ENCODE data around the gene ARID1B.

Gene ARID1B

DNA sequence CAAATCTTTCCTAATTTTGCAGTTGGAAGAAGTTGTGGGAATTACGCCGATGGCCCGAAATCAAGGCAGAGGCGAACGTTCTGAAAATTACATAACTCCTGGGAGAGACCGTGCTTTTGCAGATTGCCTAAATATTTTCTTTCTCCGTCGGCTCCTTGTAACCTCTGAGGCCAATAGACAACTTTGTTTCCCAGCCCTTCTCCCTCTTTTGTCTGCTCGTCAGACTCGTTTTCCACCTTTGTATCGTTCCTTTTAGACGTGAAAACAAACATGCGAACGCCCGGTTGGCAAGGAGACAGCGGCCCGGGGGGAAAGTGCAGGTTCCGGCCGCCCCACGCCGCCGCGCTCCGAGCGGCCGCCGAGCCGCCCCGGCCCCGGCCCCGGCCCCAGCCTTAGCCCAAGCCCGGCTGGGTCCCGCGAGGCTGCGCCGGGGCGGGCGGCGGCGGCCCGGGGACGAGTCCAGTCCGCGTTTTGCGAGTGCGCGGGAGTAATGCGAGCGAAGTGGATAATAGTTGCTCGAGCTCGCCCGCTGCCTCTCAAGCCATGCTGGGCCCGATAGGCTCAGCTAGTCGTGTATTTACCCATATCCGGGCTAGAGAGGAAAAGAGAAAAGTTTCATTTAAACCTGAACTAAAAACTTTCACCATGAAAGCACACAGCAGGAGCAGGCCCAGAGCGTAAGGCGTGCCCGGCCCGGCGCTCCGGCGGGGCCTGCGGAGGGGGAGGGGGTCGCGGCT lies at the start of gene ARID1B:
Gene ARID1B, plus strand, starts transcription at position 539 of the 737 bp plus-strand sequence. CDS start 303 bp downstream, outside the sequence.
- Histone ChIP-seq H3K36me3 (ENCODE audit: control insufficient read depth, insufficient read depth, low read length, severe bottlenecking) (no peaks in the 10 kb centered on the region), H3K9ac (ENCODE audit: low read length) (peak within 1 kb of the TSS; percentile 97), H3K4me1 (ENCODE audit: control insufficient read depth, insufficient read depth, low read length) (peaks cover 37% of the 10 kb centered on the region), H3K4me3 (ENCODE audit: low read length) (peak within 1 kb of the TSS; percentile 88), H3K9me3 (ENCODE audit: control insufficient read depth, low read length) (no peaks in the 10 kb centered on the region), H3K27me3 (replicated peaks; ENCODE audit: control insufficient read depth, insufficient read depth, low read length) (no peaks in the 10 kb centered on the region)
- peak; percentile 93 for DNase-seq (ENCODE audit: low read depth)

DNA sequence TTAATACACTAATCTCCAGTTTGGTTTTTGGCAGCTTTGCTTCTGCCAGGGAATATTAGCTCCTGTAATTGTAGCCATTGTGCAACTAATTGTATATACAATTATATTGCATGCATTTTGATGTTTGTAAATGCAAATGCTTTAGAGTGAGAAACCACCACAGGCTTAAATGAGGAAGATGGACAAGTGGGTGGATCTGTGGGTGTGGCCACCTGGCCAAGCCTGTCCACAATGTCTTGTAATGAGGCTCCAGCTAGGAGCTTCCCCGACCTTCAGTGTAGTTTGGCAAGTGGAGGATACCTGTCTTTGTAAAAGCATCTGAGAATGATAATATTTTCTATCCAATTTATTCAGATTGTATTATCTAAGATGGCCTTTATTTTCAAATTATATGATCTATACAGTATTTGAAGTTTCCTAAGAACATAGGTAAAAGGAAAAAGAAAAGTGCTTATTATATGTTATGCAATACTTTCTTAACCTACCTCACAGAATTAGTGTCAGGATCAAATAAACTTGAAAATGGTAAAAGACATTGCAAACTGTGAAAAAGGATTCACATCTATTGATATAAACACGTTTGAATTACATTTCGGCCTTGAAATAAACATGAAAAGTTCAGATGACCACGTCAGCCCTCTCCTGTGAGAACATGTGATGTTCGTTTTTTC lies 49.3 kb upstream of the ARID1B start:
- Histone ChIP-seq H3K27me3 (replicated peaks; ENCODE audit: control insufficient read depth, insufficient read depth, low read length) (no peaks in the 10 kb centered on the region), H3K9ac (ENCODE audit: low read length) (no peak overlapping the region), H3K4me3 (ENCODE audit: low read length) (no peak overlapping the region), H3K9me3 (ENCODE audit: control insufficient read depth, low read length) (no peaks in the 10 kb centered on the region), H3K4me1 (ENCODE audit: control insufficient read depth, insufficient read depth, low read length) (peaks cover 3% of the 10 kb centered on the region), H3K36me3 (ENCODE audit: control insufficient read depth, insufficient read depth, low read length, severe bottlenecking) (no peaks in the 10 kb centered on the region)
- DNase-seq (ENCODE audit: low read depth), result no peak

DNA sequence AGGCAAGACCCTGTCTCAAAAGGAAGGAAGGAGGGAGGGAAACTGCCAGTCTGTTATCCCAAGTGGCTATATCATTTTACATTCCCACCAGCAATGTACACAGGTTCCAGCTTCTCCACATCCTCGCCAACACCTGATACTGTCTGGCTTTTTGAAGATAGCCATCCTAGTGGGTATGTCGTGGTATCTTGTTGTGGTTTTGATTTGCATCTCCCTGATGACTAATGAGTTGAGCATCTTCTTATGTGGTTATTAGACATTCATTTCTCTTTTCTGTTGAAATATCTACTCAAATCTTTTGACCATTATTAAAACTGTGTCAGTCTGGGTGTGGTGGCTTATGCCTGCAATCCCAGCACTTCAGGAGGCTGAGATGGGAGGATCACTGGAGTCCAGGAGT lies 47.9 kb upstream of the ARID1B start:
- no peaks in the 10 kb centered on the region for H3K27me3 ChIP-seq (replicated peaks; ENCODE audit: control insufficient read depth, insufficient read depth, low read length)
- DNase-seq (ENCODE audit: low read depth), result peak; percentile 12
- H3K9me3 ChIP-seq (ENCODE audit: control insufficient read depth, low read length), result no peaks in the 10 kb centered on the region
- H3K4me3 ChIP-seq (ENCODE audit: low read length), result no peak overlapping the region
- peaks cover 3% of the 10 kb centered on the region for H3K4me1 ChIP-seq (ENCODE audit: control insufficient read depth, insufficient read depth, low read length)
- no peak overlapping the region for H3K9ac ChIP-seq (ENCODE audit: low read length)
- no peaks in the 10 kb centered on the region for H3K36me3 ChIP-seq (ENCODE audit: control insufficient read depth, insufficient read depth, low read length, severe bottlenecking)

DNA sequence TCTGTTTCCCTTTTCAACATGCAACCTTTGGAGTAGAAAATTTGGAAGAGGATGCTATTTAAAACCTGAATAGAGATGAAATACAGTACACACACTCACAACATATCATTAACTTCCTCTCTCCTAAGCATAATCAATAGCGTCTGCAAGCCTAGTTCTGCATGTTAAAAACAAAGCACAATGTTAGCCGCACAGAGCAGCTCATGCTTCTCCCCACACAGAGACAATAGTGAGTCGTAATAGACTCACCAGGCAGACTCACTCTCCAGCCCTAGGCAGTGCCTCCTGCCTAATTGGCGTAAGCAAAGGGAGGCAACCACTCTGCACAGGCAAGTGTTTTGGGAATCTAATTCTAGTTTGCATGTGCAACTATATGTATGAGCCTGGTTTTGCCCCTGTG lies 45.8 kb upstream of the ARID1B start:
- no peak overlapping the region for H3K4me3 ChIP-seq (ENCODE audit: low read length)
- H3K9me3 ChIP-seq (ENCODE audit: control insufficient read depth, low read length), result no peaks in the 10 kb centered on the region
- no peaks in the 10 kb centered on the region for H3K27me3 ChIP-seq (replicated peaks; ENCODE audit: control insufficient read depth, insufficient read depth, low read length)
- peaks cover 3% of the 10 kb centered on the region for H3K4me1 ChIP-seq (ENCODE audit: control insufficient read depth, insufficient read depth, low read length)
- no peak overlapping the region for H3K9ac ChIP-seq (ENCODE audit: low read length)
- peak; percentile 42 for DNase-seq (ENCODE audit: low read depth)
- no peaks in the 10 kb centered on the region for H3K36me3 ChIP-seq (ENCODE audit: control insufficient read depth, insufficient read depth, low read length, severe bottlenecking)

DNA sequence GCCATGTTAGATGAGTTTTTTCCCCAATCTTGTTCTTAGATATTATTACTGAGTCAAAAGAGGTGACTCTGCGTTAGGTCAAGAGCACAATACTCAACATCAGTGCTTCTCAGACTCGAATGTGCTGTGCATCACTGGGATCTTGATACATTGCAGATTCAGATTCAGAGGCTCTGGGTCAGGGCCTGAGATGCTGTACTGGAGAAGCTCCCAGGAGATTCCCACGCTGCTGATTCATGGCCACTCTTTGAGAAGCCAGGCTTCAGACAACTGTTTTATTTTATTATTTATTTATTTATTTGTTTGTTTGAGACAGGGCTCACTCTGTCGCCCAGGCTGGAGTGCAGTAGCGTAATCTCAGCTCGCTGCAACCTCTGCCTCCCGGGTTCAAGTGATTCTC lies 41.4 kb upstream of the ARID1B start:
- peaks cover 3% of the 10 kb centered on the region for H3K4me1 ChIP-seq (ENCODE audit: control insufficient read depth, insufficient read depth, low read length)
- peaks cover 11% of the 10 kb centered on the region for H3K9me3 ChIP-seq (ENCODE audit: control insufficient read depth, low read length)
- no peak overlapping the region for H3K4me3 ChIP-seq (ENCODE audit: low read length)
- H3K27me3 ChIP-seq (replicated peaks; ENCODE audit: control insufficient read depth, insufficient read depth, low read length), result no peaks in the 10 kb centered on the region
- H3K9ac ChIP-seq (ENCODE audit: low read length), result no peak overlapping the region
- H3K36me3 ChIP-seq (ENCODE audit: control insufficient read depth, insufficient read depth, low read length, severe bottlenecking), result no peaks in the 10 kb centered on the region
- no peak for DNase-seq (ENCODE audit: low read depth)

DNA sequence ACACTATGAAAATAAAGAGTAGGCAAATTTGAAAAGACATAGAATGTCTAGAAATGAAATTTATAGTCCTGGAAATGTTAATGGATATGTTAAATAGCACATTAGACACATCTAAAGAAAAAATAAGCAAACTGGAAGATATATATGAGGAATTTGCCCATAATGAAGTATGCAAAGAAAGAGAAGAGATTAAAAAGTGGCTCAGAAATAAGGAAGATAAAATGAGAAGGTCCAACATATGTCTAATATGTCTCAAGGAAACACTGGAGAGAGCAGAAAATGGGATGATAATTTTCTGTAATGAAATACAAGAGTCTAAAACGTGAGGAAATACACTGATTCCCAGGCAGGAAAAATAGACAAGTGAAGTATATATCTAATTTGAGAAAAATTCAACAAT lies 36.6 kb upstream of the ARID1B start:
- Histone ChIP-seq H3K4me3 (ENCODE audit: low read length) (no peak overlapping the region), H3K27me3 (replicated peaks; ENCODE audit: control insufficient read depth, insufficient read depth, low read length) (no peaks in the 10 kb centered on the region), H3K9ac (ENCODE audit: low read length) (no peak overlapping the region), H3K4me1 (ENCODE audit: control insufficient read depth, insufficient read depth, low read length) (no peaks in the 10 kb centered on the region), H3K9me3 (ENCODE audit: control insufficient read depth, low read length) (peaks cover 19% of the 10 kb centered on the region), H3K36me3 (ENCODE audit: control insufficient read depth, insufficient read depth, low read length, severe bottlenecking) (no peaks in the 10 kb centered on the region)
- DNase-seq (ENCODE audit: low read depth), result no peak

DNA sequence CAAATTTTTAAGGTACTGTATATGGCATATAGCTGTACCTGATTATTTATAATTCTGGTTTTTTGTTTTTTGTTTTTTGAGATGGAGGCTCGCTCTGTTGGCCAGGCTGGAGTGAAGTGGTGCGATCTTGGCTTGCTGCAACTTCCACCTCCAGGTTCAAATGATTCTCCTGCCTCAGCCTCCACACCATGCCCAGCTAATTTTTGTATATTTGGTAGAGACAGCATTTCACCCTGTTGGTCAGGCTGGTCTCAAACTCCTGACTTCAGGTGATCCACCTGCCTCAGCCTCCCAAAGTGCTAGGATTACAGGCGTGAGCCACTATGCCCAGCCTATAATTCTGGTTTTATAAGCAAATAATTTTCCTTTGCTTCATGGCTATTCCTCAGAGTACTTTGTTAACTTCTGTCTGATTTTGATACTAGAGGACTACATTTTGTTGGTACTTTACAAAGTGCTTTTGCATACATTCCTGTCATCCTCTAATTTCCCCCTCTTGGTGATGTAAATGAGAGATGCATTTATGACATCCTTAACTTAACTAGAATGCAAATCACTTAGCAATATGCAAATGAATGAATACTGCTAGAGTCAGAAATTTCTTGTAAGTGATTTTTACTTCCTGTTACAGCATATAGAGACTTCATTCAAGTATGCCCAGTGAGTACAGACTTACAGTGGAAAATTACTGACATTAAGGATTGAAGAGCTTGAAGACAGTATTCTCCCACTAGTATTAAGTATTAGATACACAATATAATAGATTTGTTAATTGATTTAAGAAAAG lies 35.7 kb upstream of the ARID1B start:
- no peak for DNase-seq (ENCODE audit: low read depth)
- H3K36me3 ChIP-seq (ENCODE audit: control insufficient read depth, insufficient read depth, low read length, severe bottlenecking), result no peaks in the 10 kb centered on the region
- H3K4me1 ChIP-seq (ENCODE audit: control insufficient read depth, insufficient read depth, low read length), result no peaks in the 10 kb centered on the region
- H3K4me3 ChIP-seq (ENCODE audit: low read length), result no peak overlapping the region
- peaks cover 19% of the 10 kb centered on the region for H3K9me3 ChIP-seq (ENCODE audit: control insufficient read depth, low read length)
- no peaks in the 10 kb centered on the region for H3K27me3 ChIP-seq (replicated peaks; ENCODE audit: control insufficient read depth, insufficient read depth, low read length)
- H3K9ac ChIP-seq (ENCODE audit: low read length), result no peak overlapping the region

DNA sequence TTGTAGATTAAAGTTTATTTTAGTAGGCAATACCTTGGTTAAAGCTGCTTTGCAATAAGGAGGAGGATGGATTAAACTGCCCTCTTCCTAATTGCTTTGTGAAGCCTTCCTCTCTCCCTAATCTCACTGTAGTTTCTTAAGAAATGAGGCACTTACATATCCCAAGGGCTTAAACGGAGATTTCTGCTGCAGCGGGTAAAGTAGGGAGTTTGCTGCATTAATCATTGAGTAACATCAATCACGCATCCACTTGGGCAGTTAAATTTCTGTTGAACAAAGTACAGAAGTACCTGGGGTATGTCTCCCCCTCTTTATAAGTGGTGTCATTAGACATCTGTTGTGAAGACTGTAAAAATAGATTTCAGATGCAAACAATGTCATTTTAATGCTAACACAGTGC lies 29.5 kb upstream of the ARID1B start:
- Histone ChIP-seq H3K9me3 (ENCODE audit: control insufficient read depth, low read length) (no peaks in the 10 kb centered on the region), H3K4me3 (ENCODE audit: low read length) (no peak overlapping the region), H3K36me3 (ENCODE audit: control insufficient read depth, insufficient read depth, low read length, severe bottlenecking) (no peaks in the 10 kb centered on the region), H3K4me1 (ENCODE audit: control insufficient read depth, insufficient read depth, low read length) (no peaks in the 10 kb centered on the region), H3K27me3 (replicated peaks; ENCODE audit: control insufficient read depth, insufficient read depth, low read length) (no peaks in the 10 kb centered on the region), H3K9ac (ENCODE audit: low read length) (no peak overlapping the region)
- no peak for DNase-seq (ENCODE audit: low read depth)

DNA sequence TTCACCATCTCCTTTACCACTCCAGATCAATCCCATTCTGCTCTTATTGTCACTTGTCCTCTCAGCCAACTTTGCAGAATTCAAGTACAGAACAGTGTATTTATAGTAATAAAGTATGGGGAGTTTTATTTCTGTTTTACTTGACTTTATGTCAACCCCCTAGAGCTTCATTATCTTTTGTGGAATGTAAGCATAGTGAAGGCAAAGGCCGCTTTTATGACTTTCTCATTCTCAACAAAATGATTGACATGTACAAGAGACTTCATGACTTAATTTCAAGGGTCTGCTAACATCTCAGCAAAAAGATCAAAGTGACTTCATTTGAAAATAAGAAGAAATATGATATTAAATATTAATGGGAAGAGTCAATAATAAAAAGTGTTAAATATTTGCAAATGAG lies 28.7 kb upstream of the ARID1B start:
- Histone ChIP-seq H3K36me3 (ENCODE audit: control insufficient read depth, insufficient read depth, low read length, severe bottlenecking) (no peaks in the 10 kb centered on the region), H3K4me3 (ENCODE audit: low read length) (no peak overlapping the region), H3K9ac (ENCODE audit: low read length) (no peak overlapping the region), H3K9me3 (ENCODE audit: control insufficient read depth, low read length) (no peaks in the 10 kb centered on the region), H3K27me3 (replicated peaks; ENCODE audit: control insufficient read depth, insufficient read depth, low read length) (no peaks in the 10 kb centered on the region), H3K4me1 (ENCODE audit: control insufficient read depth, insufficient read depth, low read length) (no peaks in the 10 kb centered on the region)
- DNase-seq (ENCODE audit: low read depth), result no peak

DNA sequence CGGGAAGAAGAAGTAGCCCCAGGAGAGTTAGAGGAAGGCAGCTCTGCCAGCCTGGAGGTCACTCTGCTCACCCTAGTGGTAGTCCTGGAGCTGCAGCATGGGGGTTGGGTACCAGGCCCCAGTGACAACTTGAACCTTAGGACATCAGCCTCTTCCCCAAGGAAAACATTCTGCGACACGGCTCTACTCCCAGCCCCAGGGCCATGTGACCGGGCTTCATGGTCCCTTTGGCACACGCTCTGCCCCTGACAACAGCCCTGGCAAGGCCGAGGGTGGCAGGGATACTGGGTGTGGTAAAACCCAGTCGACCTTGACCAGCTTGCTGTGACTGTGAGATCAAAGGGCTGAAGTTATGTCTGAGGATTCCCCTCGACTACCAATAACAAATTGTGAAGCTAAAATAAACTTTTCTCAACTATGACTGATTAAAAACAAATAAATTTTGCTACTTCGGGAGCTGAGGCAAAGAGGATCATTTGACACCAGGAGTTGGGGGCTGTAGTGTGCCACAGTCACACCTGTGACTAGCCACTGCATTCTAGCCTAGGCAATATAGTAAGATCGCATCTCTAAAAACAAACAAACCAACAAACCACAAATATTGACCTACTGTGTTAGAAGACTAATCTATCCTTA lies 24.4 kb upstream of the ARID1B start:
- Histone ChIP-seq H3K4me1 (ENCODE audit: control insufficient read depth, insufficient read depth, low read length) (no peaks in the 10 kb centered on the region), H3K4me3 (ENCODE audit: low read length) (no peak overlapping the region), H3K36me3 (ENCODE audit: control insufficient read depth, insufficient read depth, low read length, severe bottlenecking) (no peaks in the 10 kb centered on the region), H3K27me3 (replicated peaks; ENCODE audit: control insufficient read depth, insufficient read depth, low read length) (no peaks in the 10 kb centered on the region), H3K9ac (ENCODE audit: low read length) (no peak overlapping the region), H3K9me3 (ENCODE audit: control insufficient read depth, low read length) (no peaks in the 10 kb centered on the region)
- DNase-seq (ENCODE audit: low read depth), result no peak
